Stimulated activated memory B cell treated with anti-CD40 and anti-IgM and Interleukin-4, amounts not matched to agents 10 μg/mL and 1 μg/mL and 100 μg/mL, for 72 hours (primary cell): ENCODE data around the gene SUN5.

Source experiments
- ATAC-seq: fragments of 150-1000 bp; cut with Tn5 transposase; 2 replicates; pipeline ENCODE4 v1.10.0; 2021
- H3K27ac Mint-ChIP-seq: one replicate; pipeline ENCODE4 v1.8.0; 2022; ENCODE audit warnings: mild to moderate bottlenecking, mixed read lengths
- H3K27me3 Mint-ChIP-seq: one replicate; pipeline ENCODE4 v1.8.0; 2022; ENCODE audit warnings: mixed read lengths
- H3K36me3 Mint-ChIP-seq: one replicate; pipeline ENCODE4 v1.8.0; 2022; ENCODE audit warnings: mixed read lengths
- H3K4me1 Mint-ChIP-seq: one replicate; pipeline ENCODE4 v1.8.0; 2022; ENCODE audit warnings: mixed read lengths
- H3K4me3 Mint-ChIP-seq: one replicate; pipeline ENCODE4 v1.8.0; 2022; ENCODE audit warnings: mild to moderate bottlenecking, moderate library complexity, mixed read lengths
- H3K9me3 Mint-ChIP-seq: one replicate; pipeline ENCODE4 v1.8.0; 2022; ENCODE audit warnings: mixed read lengths

SUN5 gene

DNA sequence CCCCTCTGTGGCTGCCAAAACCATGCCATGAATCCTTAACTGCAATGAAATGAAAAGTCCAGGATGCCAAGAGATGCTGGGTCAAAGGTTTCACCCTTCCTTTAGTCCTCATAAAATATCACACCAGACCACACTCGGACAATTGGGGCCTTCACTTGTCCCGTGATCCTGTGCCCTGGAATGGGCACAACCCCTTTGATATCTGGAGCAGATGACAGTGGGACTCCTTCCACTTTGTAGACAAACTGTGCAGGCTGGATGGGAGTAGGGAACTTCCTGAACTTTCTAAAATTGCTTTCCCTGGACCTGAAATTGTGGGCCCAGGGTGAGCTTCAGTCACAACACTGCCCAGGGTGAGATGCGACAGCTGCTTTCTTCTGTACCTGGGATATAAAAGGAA, 17.6 kb upstream of the SUN5 start:
- H3K27me3 Mint-ChIP-seq = no peaks in the 10 kb centered on the region
- H3K27ac Mint-ChIP-seq = no peak overlapping the region
- H3K4me1 Mint-ChIP-seq = peaks cover 8% of the 10 kb centered on the region
- no peak overlapping the region for H3K4me3 Mint-ChIP-seq
- H3K9me3 Mint-ChIP-seq = peaks cover 2% of the 10 kb centered on the region
- no peak for ATAC-seq
- H3K36me3 Mint-ChIP-seq = no peaks in the 10 kb centered on the region

DNA sequence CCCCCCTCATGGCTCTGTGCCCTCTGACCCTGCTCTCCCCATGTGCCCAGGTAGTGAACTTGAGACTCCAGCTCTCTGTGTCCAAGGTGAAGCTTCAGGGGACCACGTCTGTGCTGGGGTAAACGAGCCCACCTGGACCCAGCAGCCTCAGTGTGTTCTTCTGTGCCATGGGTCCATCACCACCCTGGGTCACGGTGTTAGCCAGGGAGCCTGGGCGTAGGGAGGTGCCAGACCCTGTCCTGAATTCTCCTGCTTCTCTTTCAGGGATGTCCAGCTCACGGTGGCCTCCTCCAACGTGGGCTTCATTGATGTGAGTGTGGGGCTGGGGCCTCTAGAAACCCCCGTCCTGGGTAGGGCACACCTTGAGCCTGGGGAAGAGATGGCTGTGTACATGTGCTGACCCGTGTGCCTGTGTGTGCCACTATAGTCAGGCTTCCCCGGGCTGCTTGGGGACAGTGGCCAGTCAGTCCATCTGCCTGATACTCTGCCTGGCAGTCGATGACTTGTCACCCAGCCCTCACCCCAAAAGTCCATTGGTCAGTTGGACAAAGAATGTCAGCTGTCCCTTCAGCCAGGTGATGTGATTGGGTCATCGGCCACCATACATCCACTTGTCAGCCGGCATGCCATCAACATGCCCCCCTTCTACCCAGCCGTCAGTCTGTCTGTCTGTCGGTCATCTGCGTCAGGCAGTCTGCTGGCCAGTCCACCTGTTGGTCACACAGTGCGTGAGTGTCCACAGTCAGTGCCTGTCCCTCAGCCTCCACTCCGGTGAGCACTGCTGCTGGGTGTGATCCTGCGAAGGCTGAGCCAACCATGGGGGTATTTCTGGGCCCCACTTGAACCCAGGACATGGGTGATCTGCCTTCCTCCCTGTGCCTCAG, 16.3 kb upstream of the SUN5 start:
- peaks cover 2% of the 10 kb centered on the region for H3K9me3 Mint-ChIP-seq
- H3K27ac Mint-ChIP-seq = no peak overlapping the region
- no peak overlapping the region for H3K4me3 Mint-ChIP-seq
- H3K36me3 Mint-ChIP-seq = no peaks in the 10 kb centered on the region
- H3K27me3 Mint-ChIP-seq = peaks cover 8% of the 10 kb centered on the region
- H3K4me1 Mint-ChIP-seq = peaks cover 8% of the 10 kb centered on the region
- ATAC-seq = no peak

DNA sequence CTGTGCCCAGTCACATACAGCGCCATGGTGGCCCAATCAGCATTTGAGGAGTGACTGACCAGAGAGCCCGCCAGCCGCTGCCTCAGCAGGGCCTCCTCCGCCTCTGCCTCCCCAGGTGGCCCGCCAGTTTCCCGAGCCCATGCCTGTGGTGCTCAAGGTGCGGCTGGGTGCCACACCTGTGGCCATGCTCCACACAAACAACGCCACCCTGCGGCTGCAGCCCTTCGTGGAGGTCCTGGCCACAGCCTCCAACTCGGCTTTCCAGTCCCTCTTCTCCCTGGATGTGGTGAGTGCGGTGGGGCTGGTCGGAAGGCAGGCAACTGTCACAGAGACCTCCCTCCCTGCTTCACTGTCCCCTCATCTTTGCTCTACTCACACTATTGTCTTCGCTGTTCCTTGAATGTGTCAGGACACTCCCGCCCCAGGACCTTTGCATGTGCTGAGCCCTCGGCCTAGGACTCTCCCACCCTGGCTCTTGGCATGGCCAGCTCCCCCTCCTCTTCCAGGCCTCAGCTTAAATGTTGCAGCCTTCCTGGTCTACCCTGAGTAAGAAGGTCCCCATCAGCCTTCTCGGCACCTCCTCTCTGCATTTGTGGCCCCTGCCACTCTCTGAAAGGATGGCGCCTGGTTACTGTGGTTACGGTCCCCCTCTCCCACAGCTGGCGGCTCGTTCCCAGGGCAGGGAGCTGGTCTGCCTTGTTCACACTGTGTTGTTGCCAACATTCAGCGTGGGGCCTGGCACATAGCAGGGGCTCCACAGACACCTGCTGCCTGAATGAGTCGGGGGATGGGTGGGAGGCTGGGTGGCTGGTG, 15.4 kb upstream of the SUN5 start:
- Mint-ChIP-seq H3K4me3 (no peak overlapping the region), H3K4me1 (peaks cover 8% of the 10 kb centered on the region), H3K27me3 (peaks cover 17% of the 10 kb centered on the region), H3K27ac (no peak overlapping the region), H3K9me3 (peaks cover 2% of the 10 kb centered on the region), H3K36me3 (no peaks in the 10 kb centered on the region)
- no peak for ATAC-seq

DNA sequence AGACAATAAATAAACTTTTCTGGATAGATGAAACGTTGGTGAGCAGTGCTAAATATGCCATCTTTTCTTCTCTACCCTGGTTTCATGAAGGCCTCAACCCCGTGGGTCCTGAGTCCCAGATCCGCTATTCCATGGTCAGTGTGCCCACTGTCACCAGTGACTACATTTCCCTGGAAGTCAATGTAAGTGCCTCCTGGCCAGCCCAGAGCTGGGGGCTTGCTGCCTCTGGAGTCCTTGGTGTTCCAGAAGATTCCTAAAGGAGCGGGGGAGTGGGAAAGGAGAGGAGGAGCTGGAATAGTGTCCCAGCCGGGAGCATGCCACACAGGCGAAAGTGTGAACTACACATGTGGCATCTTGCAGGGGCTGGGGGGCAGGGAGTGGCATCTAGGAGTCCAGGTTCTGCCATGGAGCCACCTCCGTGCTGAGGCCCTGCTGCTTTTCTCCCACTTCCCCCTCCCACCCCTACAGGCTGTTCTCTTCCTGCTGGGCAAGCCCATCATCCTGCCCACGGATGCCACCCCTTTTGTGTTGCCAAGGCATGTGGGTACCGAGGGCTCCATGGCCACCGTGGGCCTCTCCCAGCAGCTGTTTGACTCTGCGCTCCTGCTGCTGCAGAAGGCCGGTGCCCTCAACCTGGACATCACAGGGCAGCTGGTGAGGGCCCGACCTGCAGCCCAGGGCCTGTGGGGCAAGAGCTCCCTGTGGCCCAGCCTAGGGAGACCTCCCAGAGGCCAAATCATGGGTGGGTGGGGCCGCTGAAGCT, 14.1 kb upstream of the SUN5 start:
- no peak for ATAC-seq
- H3K4me1 Mint-ChIP-seq = peaks cover 8% of the 10 kb centered on the region
- no peak overlapping the region for H3K27ac Mint-ChIP-seq
- H3K4me3 Mint-ChIP-seq = no peak overlapping the region
- H3K27me3 Mint-ChIP-seq = peaks cover 17% of the 10 kb centered on the region
- H3K9me3 Mint-ChIP-seq = peaks cover 2% of the 10 kb centered on the region
- H3K36me3 Mint-ChIP-seq = no peaks in the 10 kb centered on the region

DNA sequence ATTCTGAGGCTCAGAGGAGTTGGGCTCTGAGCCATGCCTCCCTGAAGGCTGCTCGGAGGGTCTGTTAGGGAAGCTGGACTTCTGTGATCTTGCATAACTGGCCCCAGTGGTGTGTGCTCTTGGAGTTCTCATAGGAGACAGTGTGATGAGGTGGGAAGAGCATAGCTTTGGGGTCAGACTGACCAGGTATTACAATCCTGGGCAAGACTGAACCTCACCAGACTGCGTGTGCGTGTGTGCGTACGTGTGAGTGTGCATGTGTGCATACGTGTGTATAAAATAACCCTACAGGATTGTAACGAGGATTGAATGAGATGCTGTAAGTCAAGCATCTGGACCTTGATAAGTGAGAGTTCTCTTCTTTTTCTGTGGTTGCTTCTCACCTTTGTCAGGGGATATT, 13.3 kb upstream of the SUN5 start:
- no peak for ATAC-seq
- H3K27me3 Mint-ChIP-seq = peaks cover 17% of the 10 kb centered on the region
- peaks cover 2% of the 10 kb centered on the region for H3K9me3 Mint-ChIP-seq
- no peak overlapping the region for H3K27ac Mint-ChIP-seq
- no peaks in the 10 kb centered on the region for H3K36me3 Mint-ChIP-seq
- peaks cover 8% of the 10 kb centered on the region for H3K4me1 Mint-ChIP-seq
- no peak overlapping the region for H3K4me3 Mint-ChIP-seq

DNA sequence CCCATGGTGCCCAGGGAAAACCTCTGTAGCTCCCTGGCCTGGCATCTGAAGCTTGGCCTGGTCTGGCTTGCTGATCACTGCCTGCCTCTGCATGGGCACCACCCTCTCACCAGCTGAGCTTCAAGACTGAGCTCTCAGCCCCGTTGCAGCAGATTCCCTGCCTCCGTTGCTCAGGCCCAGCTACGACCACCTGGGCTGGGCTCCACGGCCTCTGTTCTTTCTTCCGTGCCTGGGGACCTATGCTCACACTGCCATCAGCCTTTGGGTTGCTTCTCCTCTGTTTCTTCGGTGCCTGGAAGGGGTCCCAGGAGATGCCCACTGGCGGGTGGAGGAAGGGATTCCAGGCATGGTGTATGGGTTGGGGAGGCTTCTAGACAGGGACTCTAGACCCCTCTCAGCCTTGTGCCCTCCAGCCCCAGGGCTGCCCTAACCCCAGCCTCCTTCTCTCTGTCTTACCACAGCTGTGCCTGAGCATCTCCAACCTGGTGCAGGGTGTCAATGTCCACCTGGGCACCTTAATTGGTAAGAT, 12.4 kb upstream of the SUN5 start:
- peaks cover 17% of the 10 kb centered on the region for H3K27me3 Mint-ChIP-seq
- H3K4me3 Mint-ChIP-seq = no peak overlapping the region

DNA sequence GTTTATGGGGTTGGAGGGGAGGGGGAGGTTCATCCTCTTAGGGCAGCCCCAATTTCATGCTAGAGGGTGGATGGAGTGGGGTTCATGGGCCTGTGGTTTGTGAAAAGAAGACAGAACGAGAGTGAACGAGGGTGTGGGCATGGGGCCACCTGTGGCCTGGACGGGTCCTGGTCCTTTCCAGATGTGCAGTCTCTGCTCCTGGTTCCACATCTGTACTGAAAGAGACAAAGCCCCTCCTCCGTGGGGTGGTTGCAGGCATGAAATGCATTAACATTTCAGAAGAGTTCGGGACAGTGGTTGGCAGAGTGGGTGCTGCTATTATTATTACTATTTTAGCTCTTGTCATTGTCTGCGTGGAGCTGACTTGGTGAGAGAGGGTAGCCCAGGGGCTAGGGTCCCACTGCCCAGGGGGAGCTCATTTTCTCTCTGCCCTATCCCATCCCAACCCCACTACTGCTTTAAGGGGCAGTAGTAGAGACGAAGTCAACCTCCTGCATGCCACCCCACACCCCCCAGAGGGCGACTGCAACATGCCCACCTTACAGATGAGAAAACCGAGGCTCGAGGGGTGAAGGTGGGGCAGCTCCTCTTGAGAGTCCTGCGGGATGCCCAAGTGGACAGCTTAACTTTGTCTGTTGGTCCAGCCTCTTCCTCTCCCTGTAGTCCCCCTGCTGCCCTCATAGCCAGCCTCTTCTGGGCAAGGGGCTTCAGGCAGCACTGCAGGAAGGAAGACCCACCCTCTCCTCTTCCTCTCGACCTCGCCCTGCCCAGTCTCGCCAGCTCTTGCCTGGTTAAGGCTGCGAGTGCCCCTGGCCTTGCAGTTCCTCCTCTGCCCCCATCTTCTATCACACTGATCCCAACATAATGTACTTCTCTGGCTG, 11.7 kb upstream of the SUN5 start:
- H3K4me1 Mint-ChIP-seq = peaks cover under 1% of the 10 kb centered on the region
- ATAC-seq = no peak
- H3K36me3 Mint-ChIP-seq = no peaks in the 10 kb centered on the region
- H3K27ac Mint-ChIP-seq = no peak overlapping the region
- H3K27me3 Mint-ChIP-seq = peaks cover 17% of the 10 kb centered on the region
- H3K9me3 Mint-ChIP-seq = peaks cover 2% of the 10 kb centered on the region
- H3K4me3 Mint-ChIP-seq = no peak overlapping the region

More for the DNA sequence above, 12.4 kb upstream of the SUN5 start:
- no peak overlapping the region for H3K27ac Mint-ChIP-seq
- H3K9me3 Mint-ChIP-seq = peaks cover 2% of the 10 kb centered on the region
- peaks cover 7% of the 10 kb centered on the region for H3K4me1 Mint-ChIP-seq
- no peak for ATAC-seq
- H3K36me3 Mint-ChIP-seq = no peaks in the 10 kb centered on the region

DNA sequence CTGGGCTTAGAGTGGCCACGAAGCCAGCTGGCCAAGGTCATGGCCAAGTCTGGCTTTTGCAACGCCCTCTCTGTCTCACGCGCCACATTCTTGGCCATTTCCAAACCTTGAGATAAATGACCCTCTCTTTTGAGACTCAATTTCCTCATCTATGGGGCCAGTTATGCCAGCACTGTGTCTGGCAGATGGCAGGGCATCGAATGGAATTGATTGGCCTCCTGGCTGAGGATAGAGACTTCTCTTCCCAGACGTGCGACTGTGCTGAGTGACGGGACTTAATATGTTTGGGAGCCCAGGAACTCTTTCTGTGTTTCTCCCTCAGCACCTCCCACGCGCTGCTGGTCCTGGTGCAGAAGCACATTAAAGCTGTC, 10.9 kb upstream of the SUN5 start:
- no peak for ATAC-seq
- Mint-ChIP-seq H3K27ac (no peak overlapping the region), H3K4me1 (no peaks in the 10 kb centered on the region), H3K9me3 (peaks cover 2% of the 10 kb centered on the region), H3K27me3 (peaks cover 17% of the 10 kb centered on the region), H3K4me3 (no peak overlapping the region), H3K36me3 (no peaks in the 10 kb centered on the region)

DNA sequence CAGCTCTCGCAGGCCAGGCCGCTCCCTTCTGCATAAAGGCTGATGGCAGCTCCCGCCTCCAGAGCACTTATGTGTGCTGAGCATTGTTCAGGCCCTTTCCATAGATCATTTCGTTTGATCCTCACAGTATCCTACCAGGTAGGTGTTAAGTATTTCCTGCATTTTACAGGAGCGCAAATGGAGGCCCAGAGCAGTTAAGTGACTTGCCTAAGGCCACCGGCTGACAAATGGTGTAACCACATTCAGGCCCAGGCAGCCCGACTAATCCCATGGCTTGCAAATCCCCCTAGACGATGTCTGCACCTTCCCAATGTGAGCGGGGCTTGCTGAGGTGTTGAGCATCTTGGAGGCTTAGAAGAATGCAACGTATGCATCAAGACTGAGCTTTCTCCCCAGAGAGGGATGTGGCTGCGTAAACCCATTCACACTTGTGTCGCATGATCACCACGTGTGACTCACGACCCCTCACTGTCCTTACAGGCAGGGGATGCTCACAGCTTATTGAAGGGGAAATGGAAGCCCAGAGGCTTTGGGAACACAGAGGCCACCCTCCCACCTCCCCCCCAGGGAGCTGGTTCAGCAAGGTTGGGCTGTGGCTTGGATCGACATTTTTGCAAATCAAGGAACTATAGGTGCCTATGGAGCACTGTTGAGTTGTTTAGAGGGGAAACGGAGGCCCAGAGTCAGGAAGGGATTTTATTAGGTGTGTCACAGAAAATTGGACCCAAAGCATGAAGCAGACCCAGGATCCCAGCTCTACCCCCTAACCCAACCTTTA, 10.3 kb upstream of the SUN5 start:
- Mint-ChIP-seq H3K9me3 (no peaks in the 10 kb centered on the region), H3K4me1 (no peaks in the 10 kb centered on the region), H3K36me3 (no peaks in the 10 kb centered on the region), H3K27me3 (peaks cover 17% of the 10 kb centered on the region), H3K4me3 (no peak overlapping the region), H3K27ac (no peak overlapping the region)
- no peak for ATAC-seq

DNA sequence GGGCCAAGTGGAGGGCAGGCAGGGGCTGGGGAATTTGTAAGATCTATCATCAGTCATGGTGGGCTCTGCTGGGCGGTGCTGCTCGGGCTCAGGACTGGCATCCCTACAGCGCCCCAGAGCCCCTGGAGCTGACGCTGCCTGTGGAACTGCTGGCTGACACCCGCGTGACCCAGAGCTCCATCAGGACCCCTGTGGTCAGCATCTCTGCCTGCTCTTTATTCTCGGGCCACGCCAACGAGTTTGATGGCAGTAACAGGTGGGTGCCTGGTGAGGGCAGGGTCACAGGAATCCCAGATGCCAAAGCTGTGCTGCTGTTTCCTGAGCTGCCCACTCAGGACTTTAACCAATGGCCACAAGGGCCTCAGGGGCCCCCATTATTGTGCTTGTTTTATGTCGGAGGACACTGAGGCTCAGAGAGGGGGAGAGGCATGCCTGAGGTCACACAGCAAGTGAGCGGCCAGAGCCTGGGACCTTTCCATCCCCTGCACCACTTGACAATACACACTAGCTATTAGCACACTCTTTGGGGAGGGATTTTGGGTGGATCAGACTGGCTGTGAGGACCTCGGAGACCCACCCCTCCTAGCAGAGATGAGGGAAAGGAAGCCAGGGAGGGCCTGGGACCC, 9.6 kb upstream of the SUN5 start:
- Mint-ChIP-seq H3K27ac (no peak overlapping the region), H3K27me3 (peaks cover 17% of the 10 kb centered on the region), H3K36me3 (no peaks in the 10 kb centered on the region), H3K9me3 (no peaks in the 10 kb centered on the region), H3K4me3 (no peak overlapping the region), H3K4me1 (peaks cover 6% of the 10 kb centered on the region)
- ATAC-seq = no peak

DNA sequence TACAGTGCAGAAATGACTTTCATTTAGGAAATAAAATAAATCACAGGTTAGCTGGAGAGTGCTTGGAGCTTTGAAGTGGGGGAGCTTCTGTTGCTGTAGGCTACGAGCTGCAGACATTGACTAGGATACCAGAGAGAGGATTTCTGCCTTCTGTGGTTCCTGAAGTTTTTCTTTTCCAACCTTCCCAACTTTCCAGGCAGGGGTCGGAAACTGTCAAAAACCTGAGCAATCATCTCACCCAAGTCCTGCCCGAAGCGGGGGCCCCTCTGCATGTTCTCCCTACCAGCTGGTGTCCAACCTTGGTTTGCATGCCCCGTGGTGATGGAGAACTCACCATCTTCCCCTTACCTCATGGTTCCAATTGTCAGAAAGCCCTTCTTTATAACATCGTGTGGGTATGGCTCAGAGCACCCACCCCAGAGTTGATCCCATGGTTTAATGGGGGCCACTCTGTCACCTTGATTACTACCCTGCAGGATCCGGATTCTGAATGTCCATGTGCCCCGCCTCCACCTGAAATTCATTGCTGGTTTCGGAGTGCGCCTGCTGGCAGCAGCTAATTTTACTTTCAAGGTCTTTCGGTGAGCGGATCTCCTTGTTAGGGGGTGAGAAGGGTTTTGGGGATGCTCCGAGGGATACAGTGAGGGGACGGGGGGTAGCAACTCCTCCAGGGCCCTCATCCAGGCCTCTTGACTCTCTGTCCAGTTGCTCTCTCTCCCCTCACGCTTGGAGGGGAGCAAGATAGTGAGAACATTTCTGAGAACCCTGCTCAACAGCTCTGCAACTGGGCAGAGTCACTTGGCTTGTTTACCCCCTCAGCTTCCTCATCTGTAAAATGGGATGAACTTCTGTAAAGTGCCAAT, 8.3 kb upstream of the SUN5 start:
- no peaks in the 10 kb centered on the region for H3K9me3 Mint-ChIP-seq
- peaks cover 17% of the 10 kb centered on the region for H3K27me3 Mint-ChIP-seq
- H3K4me3 Mint-ChIP-seq = no peak overlapping the region
- no peak for ATAC-seq
- no peak overlapping the region for H3K27ac Mint-ChIP-seq
- no peaks in the 10 kb centered on the region for H3K36me3 Mint-ChIP-seq
- H3K4me1 Mint-ChIP-seq = peaks cover 8% of the 10 kb centered on the region

DNA sequence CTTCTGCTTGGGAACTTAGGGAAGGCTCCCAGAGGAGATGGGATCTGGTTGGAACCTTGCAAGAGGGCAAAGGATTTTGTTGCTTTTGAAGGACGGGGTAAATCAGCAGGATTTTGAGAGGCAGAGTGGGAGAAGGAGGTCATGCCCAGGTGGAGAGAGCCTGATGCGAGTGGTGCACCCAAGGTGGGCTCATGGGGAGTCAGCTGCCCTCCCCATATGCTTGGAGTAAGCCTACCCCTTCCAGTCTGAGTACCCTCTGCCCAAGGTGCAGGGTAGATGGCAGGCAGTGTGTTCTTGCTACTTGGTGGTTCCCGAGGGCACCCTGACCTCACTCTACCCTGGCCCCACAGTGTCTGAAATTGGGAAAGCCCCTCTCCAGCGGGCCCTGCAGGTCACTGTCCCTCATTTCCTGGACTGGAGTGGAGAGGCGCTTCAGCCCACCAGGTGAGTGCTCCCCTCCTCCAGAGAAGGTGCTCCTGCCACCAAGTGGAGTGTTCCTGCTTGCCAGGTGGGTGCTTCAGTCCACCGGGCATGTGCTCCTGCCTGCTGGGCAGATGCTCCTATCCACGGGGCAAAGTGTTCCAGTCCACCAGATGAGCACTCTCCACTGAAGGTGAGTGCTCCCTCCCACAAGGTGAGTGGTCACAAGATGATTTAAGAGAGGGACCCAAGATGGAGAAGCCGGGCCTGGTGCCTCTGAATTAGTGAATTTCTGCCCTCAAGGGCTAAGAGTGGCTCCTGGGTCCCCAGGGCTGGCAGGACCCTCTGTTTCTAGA, 6.6 kb upstream of the SUN5 start:
- no peak for ATAC-seq
- Mint-ChIP-seq H3K36me3 (no peaks in the 10 kb centered on the region), H3K9me3 (no peaks in the 10 kb centered on the region), H3K4me1 (peaks cover 8% of the 10 kb centered on the region), H3K27me3 (peaks cover 11% of the 10 kb centered on the region), H3K4me3 (no peak overlapping the region), H3K27ac (no peak overlapping the region)
